ES-I3 (cell line): ENCODE measurements around the gene IER5L.

Experiments
- H3K36me3 ChIP-seq: 2 replicates; pipeline ENCODE4 v1.6.1; 2013; ENCODE audit warnings: mild to moderate bottlenecking, low read length, control low read depth, moderate library complexity; ENCODE audit not compliant: insufficient read depth
- H3K4me1 ChIP-seq: 2 replicates; pipeline ENCODE4 v1.6.1; 2013; ENCODE audit warnings: mild to moderate bottlenecking, control low read depth, low read length; ENCODE audit not compliant: insufficient read depth
- H3K9ac ChIP-seq: 2 replicates; pipeline ENCODE4 v1.6.1; 2013; ENCODE audit warnings: low read depth, mild to moderate bottlenecking, low read length, moderate library complexity
- H3K9me3 ChIP-seq: 2 replicates; pipeline ENCODE4 v1.6.1; 2013; ENCODE audit warnings: mild to moderate bottlenecking, low read length, moderate library complexity; ENCODE audit not compliant: control insufficient read depth, insufficient read depth

Gene IER5L

DNA sequence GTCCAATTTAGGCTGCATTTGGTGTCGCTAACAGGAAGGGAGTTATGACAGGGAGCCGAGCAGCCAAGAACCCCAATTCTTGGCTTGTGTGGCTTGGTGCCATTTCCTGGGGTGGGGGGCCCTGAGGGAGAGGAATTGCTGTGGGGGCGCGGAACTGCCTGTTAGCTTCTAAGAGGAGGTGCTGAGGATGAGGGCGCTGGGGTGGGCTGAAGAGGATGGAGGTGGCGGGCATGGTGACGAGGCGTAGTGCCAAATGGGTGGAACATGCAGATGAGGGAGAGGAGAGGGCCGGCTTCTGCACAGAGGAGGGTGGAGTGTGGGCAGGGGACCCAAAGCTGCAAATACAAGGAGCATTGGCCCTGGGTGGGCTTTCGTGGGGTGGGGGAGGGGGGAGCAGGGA lies 27.9 kb downstream of the IER5L start:
- Histone ChIP-seq H3K9me3 (no peaks in the 10 kb centered on the region), H3K36me3 (no peaks in the 10 kb centered on the region), H3K4me1 (peaks cover 22% of the 10 kb centered on the region), H3K9ac (no peak overlapping the region)

- peaks cover 24% of the 10 kb centered on the region for H3K4me1 ChIP-seq
- H3K9ac ChIP-seq: no peak overlapping the region
- no peaks in the 10 kb centered on the region for H3K36me3 ChIP-seq
- no peaks in the 10 kb centered on the region for H3K9me3 ChIP-seq
Observed at GRCh38 chr9:129149442-129149841, 28.6 kb downstream of the IER5L start.

- Histone ChIP-seq H3K4me1 (peaks cover 28% of the 10 kb centered on the region), H3K9ac (no peak overlapping the region), H3K36me3 (no peaks in the 10 kb centered on the region), H3K9me3 (no peaks in the 10 kb centered on the region)
Observed at GRCh38 chr9:129148463-129149204, 29.4 kb downstream of the IER5L start.

DNA sequence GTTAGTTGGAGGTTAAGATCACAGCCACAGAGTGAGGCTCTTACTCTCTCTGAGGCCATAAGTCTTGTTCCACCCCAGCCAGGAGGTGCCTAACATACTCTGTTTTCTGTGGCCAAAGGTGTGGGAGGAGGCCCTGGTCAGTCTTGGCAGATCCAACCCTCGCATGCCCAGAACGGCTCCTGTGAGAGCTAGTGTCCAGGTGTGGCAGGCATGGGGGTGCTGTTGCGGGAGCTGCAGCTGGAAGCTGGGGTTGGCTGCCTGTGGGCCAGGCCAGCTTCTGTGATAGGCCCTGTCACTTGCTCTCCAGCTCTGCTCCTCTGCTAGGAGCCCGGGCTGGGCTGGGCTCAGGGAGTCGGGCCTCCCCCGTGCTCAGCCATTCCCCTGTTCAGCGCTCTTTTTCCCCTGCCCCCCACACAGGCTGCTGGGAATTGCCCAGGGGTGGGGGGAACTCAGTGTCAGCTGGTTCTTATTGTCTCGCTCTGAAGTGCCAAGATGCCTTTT lies 31.6 kb downstream of the IER5L start:
- Histone ChIP-seq H3K36me3 (no peaks in the 10 kb centered on the region; the same call in 1 of the 2 replicates), H3K4me1 (peaks cover 48% of the 10 kb centered on the region), H3K9me3 (no peaks in the 10 kb centered on the region), H3K9ac (peak overlapping the region; percentile 3; the same call in 1 of the 2 replicates)

DNA sequence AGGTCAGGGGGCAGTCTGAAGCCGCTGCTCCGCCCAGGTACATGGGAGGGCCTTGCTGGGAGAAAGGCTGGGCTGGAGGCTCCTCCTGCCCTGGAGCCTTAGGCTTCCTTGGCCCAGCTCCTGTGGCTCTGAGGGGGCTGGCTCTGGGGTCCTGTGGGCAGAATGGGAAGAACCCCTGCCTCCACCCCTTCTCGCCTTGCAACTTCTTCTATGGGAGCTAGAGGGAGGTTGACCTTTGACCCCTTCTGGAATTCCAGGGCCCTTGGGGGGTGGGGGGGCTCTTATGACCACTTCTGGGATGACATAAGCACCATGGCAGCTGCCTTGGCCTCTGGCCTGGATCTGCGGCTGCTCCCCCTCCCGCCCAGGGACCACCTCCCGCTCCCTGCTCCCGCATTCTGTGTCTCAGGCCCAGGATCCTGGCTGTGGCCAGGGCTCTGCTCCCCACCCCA lies 32.2 kb downstream of the IER5L start:
- Histone ChIP-seq H3K4me1 (peaks cover 54% of the 10 kb centered on the region), H3K9ac (peak overlapping the region; percentile 3; the same call in 1 of the 2 replicates), H3K36me3 (no peaks in the 10 kb centered on the region; the same call in 1 of the 2 replicates), H3K9me3 (no peaks in the 10 kb centered on the region)

DNA sequence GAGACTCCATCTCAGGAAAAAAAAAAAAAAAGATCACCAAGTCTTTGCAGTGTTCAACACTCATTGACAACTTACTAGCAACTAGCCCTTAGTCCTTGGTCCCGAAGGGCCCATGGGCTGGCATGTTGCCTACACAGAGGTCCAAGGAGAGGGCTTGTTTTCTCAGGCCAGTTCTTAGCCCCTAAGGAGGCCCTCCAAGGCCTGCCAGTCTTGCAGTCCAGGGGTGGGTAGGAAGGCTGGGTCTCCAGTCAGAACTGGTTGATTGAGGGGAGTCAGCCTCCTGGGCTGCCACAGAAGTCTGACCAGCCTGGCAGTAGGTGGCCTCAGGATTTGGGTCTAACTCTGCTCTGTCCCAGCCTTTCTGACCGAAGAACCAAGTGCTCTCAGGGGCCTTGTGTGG lies 32.7 kb downstream of the IER5L start:
- Histone ChIP-seq H3K9me3 (no peaks in the 10 kb centered on the region), H3K4me1 (peaks cover 56% of the 10 kb centered on the region), H3K9ac (no peak overlapping the region), H3K36me3 (no peaks in the 10 kb centered on the region; the same call in 1 of the 2 replicates)

DNA sequence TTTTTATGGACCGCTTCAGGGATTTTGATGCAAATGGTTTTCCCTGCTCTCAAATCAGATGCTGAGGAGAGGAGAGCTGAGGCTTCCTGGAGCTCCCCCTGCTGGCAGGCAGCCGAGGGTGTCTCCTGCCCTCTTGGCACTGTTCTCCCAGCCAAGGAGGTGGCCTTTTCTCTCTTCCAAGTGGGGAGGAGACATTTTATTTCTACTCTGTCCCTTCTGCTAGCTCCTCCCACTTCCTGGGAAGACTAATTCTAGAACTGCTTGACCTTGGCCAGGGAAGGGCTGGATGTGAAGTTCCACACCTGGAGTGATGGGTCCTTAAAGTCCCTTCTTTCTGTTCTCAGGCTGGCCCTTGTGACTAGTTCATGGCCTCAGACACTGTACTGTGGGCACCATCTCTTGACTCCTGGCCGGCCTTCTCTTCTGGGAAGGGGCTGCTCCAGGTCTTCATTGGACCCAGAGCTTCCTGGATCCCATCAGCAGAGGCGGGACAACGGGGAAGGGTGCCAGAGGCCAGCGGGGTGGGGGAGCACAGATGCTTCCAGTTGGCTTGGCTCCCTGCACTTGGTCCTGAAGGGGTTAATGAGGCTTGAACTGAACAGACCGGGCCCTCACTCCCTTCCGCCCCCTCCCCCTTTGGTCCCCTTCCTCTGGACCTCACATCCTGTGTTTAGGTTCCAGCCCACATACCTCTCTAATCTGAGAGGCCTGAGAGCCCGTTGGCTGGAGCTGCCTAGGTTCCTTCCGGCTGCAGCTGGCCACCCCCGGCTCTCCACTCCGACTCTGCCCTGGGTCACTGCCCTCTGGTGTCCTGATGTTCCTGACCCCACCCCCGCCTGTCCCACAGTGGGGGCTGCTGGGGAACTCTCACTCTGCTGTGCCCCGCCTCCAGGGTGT lies 34.8 kb downstream of the IER5L start:
- H3K36me3 ChIP-seq: no peaks in the 10 kb centered on the region; the same call in 1 of the 2 replicates
- peak overlapping the region; percentile 18; the same call in 1 of the 2 replicates for H3K9ac ChIP-seq
- H3K9me3 ChIP-seq: no peaks in the 10 kb centered on the region
- peaks cover 63% of the 10 kb centered on the region for H3K4me1 ChIP-seq

DNA sequence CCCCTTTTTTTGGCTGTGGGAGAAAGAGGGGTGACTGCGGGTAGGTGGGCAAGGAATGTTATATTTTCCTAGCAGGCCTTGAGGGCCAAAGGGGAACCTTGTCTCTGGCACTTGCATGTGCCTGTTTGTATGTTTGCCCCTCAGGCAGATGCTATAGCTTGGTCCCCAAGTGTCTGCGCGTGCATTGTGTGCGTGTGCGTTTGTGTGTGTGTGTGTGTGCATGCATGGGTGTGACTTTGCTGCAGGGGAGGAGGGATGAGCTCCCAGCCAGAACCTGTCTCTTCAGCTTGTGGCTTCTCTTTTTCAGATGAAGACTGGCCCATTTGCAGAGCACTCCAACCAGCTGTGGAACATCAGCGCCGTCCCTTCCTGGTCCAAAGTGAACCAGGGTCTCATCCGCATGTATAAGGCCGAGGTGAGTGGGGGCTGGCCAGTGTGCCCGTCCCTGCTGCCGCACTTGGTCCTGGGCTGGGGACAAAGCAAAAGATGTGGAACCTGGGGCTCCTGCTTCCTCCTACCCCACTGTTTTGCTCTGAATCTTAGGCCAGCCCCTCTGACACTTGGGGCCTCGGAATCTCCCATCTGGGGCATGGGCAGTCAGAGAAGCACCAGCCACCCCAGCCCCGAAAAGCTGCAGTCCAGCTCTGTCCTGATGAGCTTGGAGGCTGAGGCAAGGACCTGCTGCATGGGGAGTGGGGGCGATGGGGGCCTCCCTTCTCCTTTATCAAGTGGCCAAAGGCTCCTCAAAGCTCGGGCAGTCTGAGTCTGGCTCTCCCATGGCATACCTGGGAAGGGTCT lies 35.7 kb downstream of the IER5L start:
- Histone ChIP-seq H3K36me3 (no peaks in the 10 kb centered on the region; the same call in 1 of the 2 replicates), H3K9me3 (no peaks in the 10 kb centered on the region), H3K9ac (no peak overlapping the region), H3K4me1 (peaks cover 59% of the 10 kb centered on the region)

DNA sequence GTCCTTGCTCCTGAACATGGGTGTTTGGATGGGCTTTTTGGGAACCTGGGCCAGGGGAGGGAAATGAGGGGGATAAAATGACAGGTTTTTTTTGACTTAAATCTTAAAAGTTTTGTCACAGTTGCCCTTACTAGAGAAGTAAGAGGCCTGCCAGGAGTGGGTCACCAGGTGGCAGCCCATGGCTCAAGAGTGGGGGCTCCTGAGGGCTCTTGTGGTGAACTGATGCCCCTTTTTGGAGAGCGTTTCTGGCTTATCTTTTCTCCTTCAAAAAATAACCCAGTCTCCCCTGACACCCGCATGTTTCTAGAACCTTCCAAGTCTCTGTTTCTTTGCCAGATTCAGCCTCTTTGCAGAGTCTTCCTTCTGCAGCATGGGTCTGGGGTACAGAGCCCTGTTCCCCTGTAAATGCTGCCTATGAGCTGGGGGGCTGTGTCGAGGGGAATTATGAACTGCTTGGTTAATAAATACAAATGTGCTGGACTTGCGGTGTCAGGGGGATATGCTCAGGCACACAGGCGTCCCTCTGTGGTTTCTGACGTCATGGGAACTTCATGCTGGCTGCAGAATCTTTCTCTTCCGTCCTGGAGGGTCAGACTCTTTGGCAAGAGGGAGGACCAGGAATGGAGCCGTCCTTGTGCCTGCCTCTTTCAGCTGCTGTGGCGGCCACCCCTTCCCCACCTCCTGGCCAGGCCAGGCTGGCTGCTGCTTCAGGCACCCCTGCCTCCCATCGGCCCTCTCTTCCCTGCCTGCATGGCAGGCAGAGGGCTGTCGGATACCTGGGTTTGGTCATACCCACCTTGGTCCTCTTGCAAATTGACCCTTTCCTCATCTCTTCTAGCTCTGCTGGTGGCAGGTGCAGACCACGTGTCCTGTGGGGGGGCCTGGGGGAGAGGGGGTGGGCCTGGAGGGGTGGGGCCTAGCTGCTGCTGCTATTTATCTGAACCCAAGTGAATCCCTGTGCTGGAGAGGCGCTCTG lies 36.7 kb downstream of the IER5L start:
- no peaks in the 10 kb centered on the region; the same call in 1 of the 2 replicates for H3K36me3 ChIP-seq
- peaks cover 49% of the 10 kb centered on the region for H3K4me1 ChIP-seq
- H3K9ac ChIP-seq: peak overlapping the region; percentile 41; the same call in 1 of the 2 replicates
- H3K9me3 ChIP-seq: no peaks in the 10 kb centered on the region

DNA sequence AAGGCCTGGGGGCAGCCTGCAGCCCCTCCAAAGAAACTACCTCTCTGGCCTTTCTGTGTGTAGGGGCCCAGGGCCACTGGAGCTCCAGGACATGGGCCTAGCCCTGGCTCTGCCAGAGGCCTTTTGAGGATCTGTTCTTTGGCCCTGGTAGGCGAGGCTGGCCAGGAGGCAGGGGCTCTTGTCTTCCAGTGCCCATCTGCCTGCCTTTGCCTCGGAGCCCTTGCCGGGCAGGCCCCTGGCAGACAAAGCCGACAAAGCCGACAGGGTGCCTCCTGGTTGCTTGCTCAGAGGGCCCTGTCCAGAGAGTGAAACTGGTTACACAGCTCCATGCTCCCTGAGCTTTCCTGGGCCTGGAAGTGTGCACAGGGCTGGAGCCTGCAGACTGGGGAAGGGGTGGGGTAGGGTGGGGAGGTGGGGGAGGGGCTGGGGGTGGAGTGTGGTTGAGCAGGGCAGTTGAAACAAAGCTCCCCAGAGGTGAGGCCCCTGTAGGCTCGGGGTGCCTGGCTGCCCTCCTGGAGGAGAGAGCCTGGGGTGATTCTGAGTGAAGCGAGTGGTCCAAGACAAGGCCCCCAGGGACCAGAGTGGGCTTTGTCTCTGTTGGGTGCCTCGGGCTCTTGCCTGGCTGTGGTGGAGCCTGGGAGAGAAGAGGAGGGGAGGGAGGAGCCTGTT lies 37.5 kb downstream of the IER5L start:
- Histone ChIP-seq H3K9me3 (no peaks in the 10 kb centered on the region), H3K36me3 (peaks cover 2% of the 10 kb centered on the region; the same call in 1 of the 2 replicates), H3K9ac (peak overlapping the region; percentile 54), H3K4me1 (peaks cover 46% of the 10 kb centered on the region)

DNA sequence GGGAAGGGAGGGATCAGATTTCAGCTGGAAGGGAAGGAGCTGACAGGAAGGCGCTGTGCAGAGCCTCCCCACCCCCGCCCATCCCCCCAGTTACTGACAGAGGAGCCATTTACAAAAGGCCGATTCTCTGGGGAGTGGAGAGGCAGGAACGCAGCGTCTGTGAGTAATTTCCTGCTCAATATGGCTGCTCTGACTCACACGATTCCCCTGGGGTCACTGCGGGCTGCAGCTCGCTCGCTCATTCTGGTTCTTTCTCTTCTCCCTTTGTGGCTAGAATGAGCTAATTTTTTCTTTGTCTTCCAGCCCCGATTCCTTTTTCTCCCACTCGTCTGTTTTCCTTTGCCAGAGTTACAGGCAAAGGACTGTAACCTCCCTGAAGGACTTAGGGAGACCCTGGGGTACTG lies 38.1 kb downstream of the IER5L start:
- Histone ChIP-seq H3K9me3 (no peaks in the 10 kb centered on the region), H3K4me1 (peaks cover 40% of the 10 kb centered on the region), H3K9ac (peak overlapping the region; percentile 54), H3K36me3 (peaks cover 5% of the 10 kb centered on the region; the same call in 1 of the 2 replicates)

- H3K9ac ChIP-seq: peak overlapping the region; percentile 43
- H3K4me1 ChIP-seq: peaks cover 40% of the 10 kb centered on the region
- H3K36me3 ChIP-seq: peaks cover 5% of the 10 kb centered on the region
- no peaks in the 10 kb centered on the region for H3K9me3 ChIP-seq
Observed at GRCh38 chr9:129139233-129139992, 38.6 kb downstream of the IER5L start.
